Lower leg skin (tissue), 3 donors: ENCODE data around the gene CCDC91.

Experiments used
- CTCF ChIP-seq, 3 donors: fragments of 450-650 bp; IDR thresholded peaks; one replicate each; pipeline ENCODE4 v1.5.1; 2016; ENCODE audit warnings: antibody characterized with exemption in 3 of 3, mild to moderate bottlenecking in 3 of 3, moderate library complexity in 2 of 3
- POLR2A ChIP-seq, 2 donors: fragments of 450-650 bp; IDR thresholded peaks; one replicate each; pipeline ENCODE4 v1.6.1; 2016 to 2017; ENCODE audit warnings: antibody characterized with exemption in 2 of 2, mild to moderate bottlenecking in 1 of 2, moderate library complexity in 1 of 2

DNA sequence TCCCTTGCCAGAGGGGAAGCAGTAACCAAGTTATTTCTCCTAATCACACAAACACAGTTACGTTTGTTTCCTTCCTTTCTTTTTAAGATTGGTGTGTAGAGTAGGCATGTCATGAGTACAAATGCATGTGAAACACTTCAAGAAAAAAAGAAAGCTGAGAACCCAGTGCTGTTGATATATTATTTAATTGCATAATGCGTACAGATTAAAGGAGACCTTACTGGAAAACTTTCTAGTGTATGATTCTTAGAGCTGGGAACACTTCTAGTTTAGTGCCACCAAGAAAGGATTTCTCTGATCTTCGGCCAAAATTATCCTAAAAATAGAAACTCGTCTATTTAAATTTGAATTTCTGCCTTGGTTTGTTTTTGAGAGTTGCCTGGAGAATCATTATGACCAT is 365.5 kb downstream of the CCDC91 start:
- TF ChIP-seq CTCF (IDR thresholded peaks at IDR 0.05) (no peak), POLR2A (IDR thresholded peaks at IDR 0.05) (no peak)
